Keratinocyte (primary cell): Measurements from ENCODE around the gene SCRT2.

Experiments
- EZH2 ChIP-seq: IDR thresholded peaks from one replicate; pipeline ENCODE4 v1.6.1; 2012; ENCODE audit warnings: inconsistent platforms, mild to moderate bottlenecking, low read length, moderate library complexity
- TF ChIP-seq, protein P1 (sequence below), 3 experiments: IDR thresholded peaks in 1 of 3; conservative IDR thresholded peaks in 1 of 3; optimal IDR thresholded peaks in 1 of 3; 2 replicates in 2 of 3; 3 replicates in 1 of 3; pipeline versions ENCODE3 to v1.5.1; 2011; ENCODE audit warnings: low read length in 3 of 3, mild to moderate bottlenecking in 3 of 3, moderate library complexity in 2 of 3, control low read depth in 1 of 3, inconsistent platforms in 1 of 3; ENCODE audit not compliant: insufficient read depth in 2 of 3; ENCODE audit errors: extremely low read depth in 1 of 3

DNA sequence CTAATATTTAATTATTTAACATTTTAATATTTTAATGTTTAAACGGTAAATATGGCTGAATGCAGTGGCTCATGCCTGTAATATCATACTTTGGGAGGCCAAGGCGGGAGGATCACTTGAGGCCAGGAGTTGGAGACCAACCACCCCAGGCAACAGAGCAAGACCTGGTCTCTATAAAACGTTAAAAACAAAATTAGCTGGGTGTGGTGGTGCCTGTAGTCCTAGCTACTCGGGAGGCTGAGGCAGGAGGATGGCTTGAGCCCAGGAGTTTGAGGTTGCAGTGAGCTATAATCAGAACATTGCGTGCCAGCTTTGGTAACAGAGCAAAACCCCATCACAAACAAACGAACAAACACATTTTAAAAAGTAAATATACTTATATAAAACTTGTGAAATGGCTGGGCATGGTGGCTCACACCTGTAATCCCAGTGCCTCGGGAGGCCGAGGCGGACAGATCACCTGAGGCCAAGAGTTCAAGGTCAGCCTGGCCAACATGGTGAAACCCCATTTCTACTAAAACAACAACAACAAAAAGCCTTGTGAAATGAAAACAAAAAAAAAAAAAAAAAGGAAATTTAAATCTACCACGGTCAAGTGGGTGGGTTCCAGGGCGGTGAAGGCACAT, 30.8 kb downstream of the SCRT2 start:
- TF ChIP-seq, protein P1, sequence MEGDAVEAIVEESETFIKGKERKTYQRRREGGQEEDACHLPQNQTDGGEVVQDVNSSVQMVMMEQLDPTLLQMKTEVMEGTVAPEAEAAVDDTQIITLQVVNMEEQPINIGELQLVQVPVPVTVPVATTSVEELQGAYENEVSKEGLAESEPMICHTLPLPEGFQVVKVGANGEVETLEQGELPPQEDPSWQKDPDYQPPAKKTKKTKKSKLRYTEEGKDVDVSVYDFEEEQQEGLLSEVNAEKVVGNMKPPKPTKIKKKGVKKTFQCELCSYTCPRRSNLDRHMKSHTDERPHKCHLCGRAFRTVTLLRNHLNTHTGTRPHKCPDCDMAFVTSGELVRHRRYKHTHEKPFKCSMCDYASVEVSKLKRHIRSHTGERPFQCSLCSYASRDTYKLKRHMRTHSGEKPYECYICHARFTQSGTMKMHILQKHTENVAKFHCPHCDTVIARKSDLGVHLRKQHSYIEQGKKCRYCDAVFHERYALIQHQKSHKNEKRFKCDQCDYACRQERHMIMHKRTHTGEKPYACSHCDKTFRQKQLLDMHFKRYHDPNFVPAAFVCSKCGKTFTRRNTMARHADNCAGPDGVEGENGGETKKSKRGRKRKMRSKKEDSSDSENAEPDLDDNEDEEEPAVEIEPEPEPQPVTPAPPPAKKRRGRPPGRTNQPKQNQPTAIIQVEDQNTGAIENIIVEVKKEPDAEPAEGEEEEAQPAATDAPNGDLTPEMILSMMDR (optimal IDR thresholded peaks at IDR 0.05 in 1 of 3, IDR thresholded peaks at IDR 0.05 in 1 of 3, conservative IDR thresholded peaks at IDR 0.05 in 1 of 3; ENCODE audit: extremely low read depth in 1 of 3, insufficient read depth in 2 of 3, low read length in 3 of 3) = no peak
- no peak for TF ChIP-seq EZH2
